ENCODE data around the gene HPF1. TPM values are rescaled to one million over a fixed set of nuclear protein-coding genes. Genes with fewer than 3 reads are reported as not detected.

Gene HPF1
- total and polyA plus RNA-seq, 2 of the 13 experiments (the other 11 are each of a cell fraction or from before 2014, with no cell fraction given): 5.1 to 14.8 TPM

DNA sequence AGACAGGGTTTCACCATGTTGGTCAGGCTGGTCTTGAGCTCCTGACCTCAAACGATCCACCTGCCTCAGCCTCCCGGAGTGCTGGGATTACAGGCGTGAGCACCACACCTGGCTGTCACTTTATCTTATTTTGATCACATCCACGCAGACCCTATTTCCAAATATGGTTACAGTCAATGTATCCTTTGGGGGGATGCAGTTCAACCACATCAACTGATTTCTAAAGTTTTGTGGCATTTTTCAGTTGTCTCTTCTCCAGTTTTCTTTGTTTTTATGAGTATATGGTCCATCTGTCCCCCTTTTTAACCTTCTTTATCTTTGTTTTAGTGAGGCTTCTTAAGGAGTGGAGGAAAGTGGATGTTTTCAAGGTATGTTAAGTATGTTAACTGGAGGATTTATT lies 4.1 kb upstream of the HPF1 start (continued):
- TF ChIP-seq SAFB2 (CRISPR knock-in tag; IDR thresholded peaks at IDR 0.05; ENCODE audit: borderline replicate concordance, low read depth): no peak
- no peak for TF ChIP-seq ZNF230 (CRISPR knock-in tag; IDR thresholded peaks at IDR 0.05)
- no peak for TF ChIP-seq ZNF124 (CRISPR knock-in tag; IDR thresholded peaks at IDR 0.05)
- TF ChIP-seq FIP1L1 (IDR thresholded peaks at IDR 0.05; ENCODE audit: borderline replicate concordance, insufficient read depth, low read depth, low read length): no peak
- no peak for TF ChIP-seq RELA (CRISPR knock-in tag; IDR thresholded peaks at IDR 0.05)
- TF ChIP-seq, protein P1, sequence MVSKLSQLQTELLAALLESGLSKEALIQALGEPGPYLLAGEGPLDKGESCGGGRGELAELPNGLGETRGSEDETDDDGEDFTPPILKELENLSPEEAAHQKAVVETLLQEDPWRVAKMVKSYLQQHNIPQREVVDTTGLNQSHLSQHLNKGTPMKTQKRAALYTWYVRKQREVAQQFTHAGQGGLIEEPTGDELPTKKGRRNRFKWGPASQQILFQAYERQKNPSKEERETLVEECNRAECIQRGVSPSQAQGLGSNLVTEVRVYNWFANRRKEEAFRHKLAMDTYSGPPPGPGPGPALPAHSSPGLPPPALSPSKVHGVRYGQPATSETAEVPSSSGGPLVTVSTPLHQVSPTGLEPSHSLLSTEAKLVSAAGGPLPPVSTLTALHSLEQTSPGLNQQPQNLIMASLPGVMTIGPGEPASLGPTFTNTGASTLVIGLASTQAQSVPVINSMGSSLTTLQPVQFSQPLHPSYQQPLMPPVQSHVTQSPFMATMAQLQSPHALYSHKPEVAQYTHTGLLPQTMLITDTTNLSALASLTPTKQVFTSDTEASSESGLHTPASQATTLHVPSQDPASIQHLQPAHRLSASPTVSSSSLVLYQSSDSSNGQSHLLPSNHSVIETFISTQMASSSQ (IDR thresholded peaks at IDR 0.05; ENCODE audit: low read depth): no peak
- TF ChIP-seq, protein P1 (CRISPR knock-in tag; IDR thresholded peaks at IDR 0.05; ENCODE audit: borderline replicate concordance): no peak
- TF ChIP-seq, protein P2, sequence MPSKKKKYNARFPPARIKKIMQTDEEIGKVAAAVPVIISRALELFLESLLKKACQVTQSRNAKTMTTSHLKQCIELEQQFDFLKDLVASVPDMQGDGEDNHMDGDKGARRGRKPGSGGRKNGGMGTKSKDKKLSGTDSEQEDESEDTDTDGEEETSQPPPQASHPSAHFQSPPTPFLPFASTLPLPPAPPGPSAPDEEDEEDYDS (CRISPR knock-in tag; IDR thresholded peaks at IDR 0.05): no peak
- TF ChIP-seq CREB1 (IDR thresholded peaks at IDR 0.05): no peak
- no peak for TF ChIP-seq CREB1 (CRISPR knock-in tag; IDR thresholded peaks at IDR 0.05)
- no peak for TF ChIP-seq DMAP1 (CRISPR knock-in tag; IDR thresholded peaks at IDR 0.05)

Measured in HepG2 (cell line).